Left ventricle myocardium inferior (tissue), 1 donor: Measurements from ENCODE around the gene P2RY14. TPM values are rescaled to one million over a fixed set of nuclear protein-coding genes. Genes with fewer than 3 reads are reported as not detected.

ENCODE experiments used
- DNase-seq: peaks from one replicate; pipeline ENCODE4 v3.0.0-alpha.2; 2020
- H3K27ac ChIP-seq: fragments of 200-600 bp; replicated peaks from 2 replicates; pipeline ENCODE4 v1.8.0; 2021
- H3K27me3 ChIP-seq: fragments of 200-600 bp; 2 replicates; pipeline ENCODE4 v1.8.0; 2021; ENCODE audit warnings: low read depth
- H3K36me3 ChIP-seq: fragments of 200-600 bp; 2 replicates; pipeline ENCODE4 v1.8.0; 2021
- H3K4me1 ChIP-seq: fragments of 200-600 bp; 2 replicates; pipeline ENCODE4 v1.8.0; 2021
- H3K4me3 ChIP-seq: fragments of 200-600 bp; 2 replicates; pipeline ENCODE4 v1.8.0; 2021; ENCODE audit warnings: mild to moderate bottlenecking, moderate library complexity
- H3K9me3 ChIP-seq: fragments of 200-600 bp; replicated peaks from 2 replicates; pipeline ENCODE4 v1.8.0; 2021
- CTCF ChIP-seq: fragments of 200-600 bp; IDR thresholded peaks from 2 replicates; pipeline ENCODE4 v1.8.0; 2021; ENCODE audit warnings: antibody characterized with exemption, mild to moderate bottlenecking, borderline replicate concordance
- intact Hi-C: fragments of 100-400 bp; cut with micrococcal nuclease; formaldehyde crosslinking; loops from one replicate; pipeline ENCODE4 v1.11.0; 2022
- total RNA-seq: library from RNA; stranded (reverse); fragmentation: NEBNext Ultra II Directional; extraction: Animal tissue kit (Norgen Biotek cat#: 25700); gene quantifications from one replicate; pipeline ENCODE4 v1.2.1, GENCODE V29; 2021
- donor health status: DM: no; HTN: yes; CAD: no; lungs with severe emphysema.

Gene P2RY14
- total RNA-seq, 1 donor from 2014 or later: 2.9 TPM

DNA sequence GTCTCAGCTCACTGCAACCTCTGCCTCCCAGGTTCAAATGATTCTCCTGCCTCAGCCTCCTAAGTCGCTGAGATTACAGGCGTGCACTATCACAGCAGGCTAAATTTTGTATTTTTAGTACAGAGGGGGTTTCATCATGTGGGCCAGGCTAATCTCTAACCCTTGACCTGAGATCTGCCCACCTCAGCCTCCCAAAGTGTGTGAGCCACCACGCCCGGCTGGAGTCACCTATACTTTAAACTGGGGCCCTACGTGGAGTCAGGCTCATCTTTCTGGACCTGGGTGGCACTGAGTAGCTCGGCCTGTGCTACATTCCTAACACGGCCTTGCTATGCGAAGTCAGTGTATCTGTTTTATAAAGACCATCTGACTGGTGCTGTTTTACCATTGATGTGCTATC lies 81.1 kb downstream of the P2RY14 start:
- Histone ChIP-seq H3K27ac (no peak overlapping the region), H3K4me1 (no peaks in the 10 kb centered on the region), H3K36me3 (no peaks in the 10 kb centered on the region), H3K4me3 (no peak overlapping the region), H3K9me3 (no peaks in the 10 kb centered on the region), H3K27me3 (no peaks in the 10 kb centered on the region)
- intact Hi-C loops: no loop called here
- DNase-seq: no peak
- no peak for TF ChIP-seq CTCF

- Histone ChIP-seq H3K9me3 (no peaks in the 10 kb centered on the region), H3K4me1 (no peaks in the 10 kb centered on the region), H3K36me3 (no peaks in the 10 kb centered on the region), H3K27me3 (no peaks in the 10 kb centered on the region), H3K27ac (no peak overlapping the region), H3K4me3 (no peak overlapping the region)
- DNase-seq: no peak
- TF ChIP-seq CTCF: no peak
- intact Hi-C loops: no loop called here
Measured at GRCh38 chr3:151196434-151196833, 81.9 kb downstream of the P2RY14 start.

DNA sequence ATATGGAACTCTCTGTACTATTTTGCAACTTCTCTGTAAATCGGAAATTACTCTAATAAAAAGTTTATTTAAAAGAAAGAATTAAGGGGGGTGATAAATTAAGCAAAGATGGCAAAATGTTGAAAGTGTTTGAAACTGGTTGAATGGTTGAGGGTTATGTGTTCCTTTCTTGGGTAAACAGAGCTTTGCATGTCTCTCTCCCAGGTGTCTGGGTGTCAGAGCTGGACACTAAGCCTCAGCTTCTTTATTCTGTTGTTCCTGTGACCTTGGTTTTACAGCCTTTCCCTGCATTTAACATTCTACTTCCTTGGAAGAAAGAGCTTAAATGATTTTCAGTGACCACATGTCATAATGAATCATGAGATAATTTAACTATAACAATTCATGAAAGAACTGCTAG lies 82.5 kb downstream of the P2RY14 start:
- DNase-seq: no peak
- TF ChIP-seq CTCF: no peak
- Histone ChIP-seq H3K36me3 (no peaks in the 10 kb centered on the region), H3K4me3 (no peak overlapping the region), H3K27me3 (no peaks in the 10 kb centered on the region), H3K9me3 (no peaks in the 10 kb centered on the region), H3K27ac (no peak overlapping the region), H3K4me1 (no peaks in the 10 kb centered on the region)
- intact Hi-C loops: no loop called here

- DNase-seq: no peak
- no peaks in the 10 kb centered on the region for H3K27me3 ChIP-seq
- no peak for TF ChIP-seq CTCF
- H3K27ac ChIP-seq: no peak overlapping the region
- H3K9me3 ChIP-seq: no peaks in the 10 kb centered on the region
- H3K4me1 ChIP-seq: no peaks in the 10 kb centered on the region
- intact Hi-C loops: no loop called here
- no peak overlapping the region for H3K4me3 ChIP-seq
- H3K36me3 ChIP-seq: no peaks in the 10 kb centered on the region
Measured at GRCh38 chr3:151192545-151192944, 85.8 kb downstream of the P2RY14 start.

DNA sequence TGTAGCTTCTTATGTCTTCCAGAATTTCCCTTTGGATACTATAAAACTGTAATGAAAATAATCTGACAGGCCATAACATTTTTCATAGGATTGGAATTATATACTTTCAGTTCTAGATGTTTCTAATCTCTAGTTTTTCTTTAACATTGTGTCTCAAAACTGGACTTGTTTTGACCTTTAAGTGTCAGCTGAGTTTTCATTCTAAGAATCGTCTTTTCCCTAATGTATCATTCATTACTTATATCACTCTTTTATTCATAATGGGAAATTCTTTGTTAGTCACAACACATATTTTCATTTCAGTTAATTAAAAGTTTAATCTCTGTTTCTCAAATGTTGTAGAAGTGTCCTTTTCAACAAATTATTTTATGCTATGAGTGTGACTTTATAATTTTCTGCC lies 87.2 kb downstream of the P2RY14 start:
- no peak for TF ChIP-seq CTCF
- Histone ChIP-seq H3K27ac (no peak overlapping the region), H3K9me3 (no peaks in the 10 kb centered on the region), H3K4me3 (no peak overlapping the region), H3K27me3 (no peaks in the 10 kb centered on the region), H3K4me1 (no peaks in the 10 kb centered on the region), H3K36me3 (no peaks in the 10 kb centered on the region)
- intact Hi-C loops: no loop called here
- no peak for DNase-seq

GRCh38 chr3:151183265-151183671 lies 95.1 kb downstream of the P2RY14 start:
- DNase-seq: no peak
- no peak overlapping the region for H3K27ac ChIP-seq
- TF ChIP-seq CTCF: no peak
- no peaks in the 10 kb centered on the region for H3K9me3 ChIP-seq
- H3K4me3 ChIP-seq: no peak overlapping the region
- intact Hi-C loops: no loop called here
- peaks cover 6% of the 10 kb centered on the region for H3K4me1 ChIP-seq
- H3K27me3 ChIP-seq: peaks cover 3% of the 10 kb centered on the region
- no peaks in the 10 kb centered on the region for H3K36me3 ChIP-seq
